Retinal pigment epithelial cell (primary cell): ENCODE data around the gene TEX2.

Experiments used
- DNase-seq: peaks from one replicate; pipeline ENCODE4 v3.0.0-alpha.2; 2010; ENCODE audit warnings: low read depth
- H3K4me3 ChIP-seq: 2 replicates; pipeline ENCODE4 v1.5.1; 2011; ENCODE audit warnings: mild to moderate bottlenecking, low read length, control low read depth, moderate library complexity
- TF ChIP-seq, protein P1 (sequence below): conservative IDR thresholded peaks from 2 replicates; pipeline ENCODE4 v1.5.1; 2011; ENCODE audit warnings: low read depth, low read length, control low read depth, inconsistent platforms

TEX2 gene

DNA sequence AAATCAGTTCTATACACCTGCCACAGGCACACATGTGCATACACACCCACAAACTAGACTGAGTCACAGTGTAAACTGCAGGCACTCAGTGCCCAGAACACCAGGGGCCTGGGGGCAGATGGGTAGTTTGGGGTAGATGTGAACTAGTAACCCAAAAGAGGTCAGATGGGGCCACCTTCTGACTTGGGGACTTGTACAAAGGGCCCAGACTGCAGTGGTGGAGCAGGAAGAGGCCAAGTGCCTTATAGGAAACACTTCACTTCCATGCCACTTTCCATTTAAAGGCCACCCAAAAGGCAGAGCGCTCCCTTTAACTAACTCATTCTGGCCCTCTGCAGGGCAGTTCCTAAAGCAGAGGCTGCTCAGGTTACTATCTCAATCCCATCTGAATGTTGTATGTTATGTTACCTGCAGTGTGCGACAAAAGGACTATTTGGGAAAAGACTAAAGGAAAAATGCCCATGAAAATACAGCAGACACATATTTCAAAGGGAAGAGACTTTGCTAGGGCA lies 105.3 kb downstream of the TEX2 start:
- TF ChIP-seq, protein P1, sequence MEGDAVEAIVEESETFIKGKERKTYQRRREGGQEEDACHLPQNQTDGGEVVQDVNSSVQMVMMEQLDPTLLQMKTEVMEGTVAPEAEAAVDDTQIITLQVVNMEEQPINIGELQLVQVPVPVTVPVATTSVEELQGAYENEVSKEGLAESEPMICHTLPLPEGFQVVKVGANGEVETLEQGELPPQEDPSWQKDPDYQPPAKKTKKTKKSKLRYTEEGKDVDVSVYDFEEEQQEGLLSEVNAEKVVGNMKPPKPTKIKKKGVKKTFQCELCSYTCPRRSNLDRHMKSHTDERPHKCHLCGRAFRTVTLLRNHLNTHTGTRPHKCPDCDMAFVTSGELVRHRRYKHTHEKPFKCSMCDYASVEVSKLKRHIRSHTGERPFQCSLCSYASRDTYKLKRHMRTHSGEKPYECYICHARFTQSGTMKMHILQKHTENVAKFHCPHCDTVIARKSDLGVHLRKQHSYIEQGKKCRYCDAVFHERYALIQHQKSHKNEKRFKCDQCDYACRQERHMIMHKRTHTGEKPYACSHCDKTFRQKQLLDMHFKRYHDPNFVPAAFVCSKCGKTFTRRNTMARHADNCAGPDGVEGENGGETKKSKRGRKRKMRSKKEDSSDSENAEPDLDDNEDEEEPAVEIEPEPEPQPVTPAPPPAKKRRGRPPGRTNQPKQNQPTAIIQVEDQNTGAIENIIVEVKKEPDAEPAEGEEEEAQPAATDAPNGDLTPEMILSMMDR: no peak
- DNase-seq: no peak
- H3K4me3 ChIP-seq: no peak overlapping the region

DNA sequence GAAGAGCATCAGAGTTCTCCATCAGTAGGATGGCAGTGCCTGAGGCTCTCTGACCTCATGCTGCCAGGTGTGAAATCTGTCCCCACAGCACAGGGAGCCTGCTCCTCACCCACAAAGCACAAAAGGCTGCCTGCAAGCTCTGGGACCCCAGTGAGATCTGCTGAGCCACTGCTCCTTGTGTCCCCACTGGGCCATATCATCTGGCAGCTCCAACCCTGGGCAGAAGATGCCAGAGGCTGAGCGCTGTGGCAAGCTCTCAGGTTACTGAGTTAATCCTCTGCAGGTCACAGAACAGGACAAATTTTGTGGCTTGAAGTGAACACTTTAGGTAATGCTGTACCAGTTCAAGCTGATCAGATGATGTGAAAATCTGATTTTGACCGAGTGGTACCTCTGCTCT lies 106.4 kb downstream of the TEX2 start:
- no peak for DNase-seq
- TF ChIP-seq, protein P1: peak; percentile 1
- H3K4me3 ChIP-seq: no peak overlapping the region

GRCh38 chr17:64155751-64156544 lies 107.1 kb downstream of the TEX2 start:
- no peak for DNase-seq
- TF ChIP-seq, protein P1: no peak

DNA sequence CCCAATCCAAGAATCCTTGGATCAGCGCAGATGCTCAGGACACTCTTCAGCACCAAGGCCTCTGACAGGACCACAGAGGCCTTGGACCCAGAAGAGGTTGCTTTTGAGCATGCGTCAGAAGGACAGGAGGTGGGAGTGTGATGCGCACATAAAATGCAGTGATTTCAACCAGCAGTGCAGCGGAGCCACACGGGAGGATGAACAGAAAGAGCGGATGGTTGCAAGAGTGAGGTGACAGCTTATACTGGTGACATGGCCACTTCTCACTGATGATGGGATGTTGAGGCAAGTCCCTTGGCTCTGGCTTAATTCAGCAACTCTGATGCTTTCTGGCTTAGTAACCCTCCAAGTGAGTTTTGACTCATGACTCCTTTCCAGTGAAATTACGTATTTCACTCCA lies 107.9 kb downstream of the TEX2 start:
- TF ChIP-seq, protein P1: no peak
- DNase-seq: no peak
- H3K4me3 ChIP-seq: no peak overlapping the region

More at GRCh38 chr17:64155751-64156544, 107.1 kb downstream of the TEX2 start:
- no peak overlapping the region for H3K4me3 ChIP-seq

GRCh38 chr17:64154717-64155116 lies 108.3 kb downstream of the TEX2 start:
- TF ChIP-seq, protein P1: no peak

DNA sequence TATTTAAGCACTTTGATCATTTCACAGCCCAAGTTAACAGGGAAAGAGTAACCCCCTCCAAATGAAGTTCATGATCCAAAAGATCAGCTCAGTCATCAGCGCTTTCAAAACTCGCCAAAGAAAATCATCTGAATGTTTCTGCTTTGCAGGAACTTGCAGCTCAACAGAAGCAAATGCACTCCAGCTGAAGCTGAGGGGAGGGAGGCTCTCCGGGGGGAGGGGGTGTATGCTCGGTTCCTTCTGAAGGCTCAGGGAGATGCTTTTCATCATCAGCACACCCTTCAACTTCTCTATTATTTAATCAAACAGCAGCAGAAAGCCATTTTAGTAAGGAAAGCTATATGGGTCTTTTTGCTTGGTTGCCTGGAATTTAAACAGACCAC lies 108.8 kb downstream of the TEX2 start:
- TF ChIP-seq, protein P1: no peak
- H3K4me3 ChIP-seq: no peak overlapping the region
- DNase-seq: no peak

More at GRCh38 chr17:64154717-64155116, 108.3 kb downstream of the TEX2 start:
- DNase-seq: no peak
- no peak overlapping the region for H3K4me3 ChIP-seq
